Measurements from ENCODE around the gene CSH2.
"Not testable (repeated sequence)": the region's sequence is repeated elsewhere in the genome, so short reads cannot be mapped to it uniquely, and the experiment has no call there.

- TF ChIP-seq, protein P1, sequence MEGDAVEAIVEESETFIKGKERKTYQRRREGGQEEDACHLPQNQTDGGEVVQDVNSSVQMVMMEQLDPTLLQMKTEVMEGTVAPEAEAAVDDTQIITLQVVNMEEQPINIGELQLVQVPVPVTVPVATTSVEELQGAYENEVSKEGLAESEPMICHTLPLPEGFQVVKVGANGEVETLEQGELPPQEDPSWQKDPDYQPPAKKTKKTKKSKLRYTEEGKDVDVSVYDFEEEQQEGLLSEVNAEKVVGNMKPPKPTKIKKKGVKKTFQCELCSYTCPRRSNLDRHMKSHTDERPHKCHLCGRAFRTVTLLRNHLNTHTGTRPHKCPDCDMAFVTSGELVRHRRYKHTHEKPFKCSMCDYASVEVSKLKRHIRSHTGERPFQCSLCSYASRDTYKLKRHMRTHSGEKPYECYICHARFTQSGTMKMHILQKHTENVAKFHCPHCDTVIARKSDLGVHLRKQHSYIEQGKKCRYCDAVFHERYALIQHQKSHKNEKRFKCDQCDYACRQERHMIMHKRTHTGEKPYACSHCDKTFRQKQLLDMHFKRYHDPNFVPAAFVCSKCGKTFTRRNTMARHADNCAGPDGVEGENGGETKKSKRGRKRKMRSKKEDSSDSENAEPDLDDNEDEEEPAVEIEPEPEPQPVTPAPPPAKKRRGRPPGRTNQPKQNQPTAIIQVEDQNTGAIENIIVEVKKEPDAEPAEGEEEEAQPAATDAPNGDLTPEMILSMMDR (IDR thresholded peaks at IDR 0.05): not testable (repeated sequence)
- not testable (repeated sequence) for TF ChIP-seq KDM1A (IDR thresholded peaks at IDR 0.05; ENCODE audit: low read depth)
Observed at GRCh38 chr17:63920050-63920449, 46.6 kb upstream of the CSH2 start.
